Epidermal melanocyte (primary cell): ENCODE results near the gene SLC11A2.
"Not testable (repeated sequence)": the region's sequence is repeated elsewhere in the genome, so short reads cannot be mapped to it uniquely, and the experiment has no call there.

Source experiments
- DNase-seq: peaks from one replicate; pipeline ENCODE4 v3.0.0; 2011; ENCODE audit warnings: low spot score; ENCODE audit not compliant: insufficient read length

The SLC11A2 gene

DNA sequence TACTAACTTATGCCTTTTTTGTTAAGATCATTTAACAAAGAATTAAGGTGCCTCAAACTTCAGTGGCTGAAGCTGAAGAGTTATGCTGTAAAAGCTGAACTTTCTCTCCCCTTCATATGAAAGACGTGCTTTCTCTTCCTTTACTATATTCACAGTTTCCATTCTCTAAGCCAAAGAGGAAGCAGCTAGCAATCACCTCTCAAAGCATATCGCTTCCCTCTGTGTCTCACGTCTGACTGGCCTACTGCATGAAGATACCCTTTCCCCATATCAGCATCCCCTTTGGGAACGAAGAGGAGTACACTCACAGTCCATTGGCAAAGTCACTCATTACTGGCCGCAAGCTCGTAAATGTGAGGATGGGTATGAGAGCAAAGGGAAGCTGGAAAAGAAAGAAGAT lies 34.9 kb downstream of the SLC11A2 start:
- no peak for DNase-seq

DNA sequence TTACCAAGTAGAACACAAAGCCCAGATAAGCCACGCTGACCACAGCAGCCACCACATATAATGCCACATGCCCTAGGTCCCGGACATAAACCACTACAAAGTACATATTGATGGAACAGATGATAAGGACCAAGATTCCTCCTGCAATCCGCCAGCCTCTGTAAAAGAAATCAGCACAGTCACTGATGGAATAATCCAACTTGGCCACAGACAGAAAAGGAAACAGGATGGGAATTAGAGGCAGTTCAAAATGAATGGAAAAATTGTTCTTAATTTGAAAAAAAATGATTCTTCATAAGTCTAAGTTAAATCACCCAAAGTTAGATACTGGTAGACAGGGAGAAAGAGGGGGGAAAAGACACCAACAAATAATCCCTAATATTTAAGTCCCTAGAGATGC lies 35.4 kb downstream of the SLC11A2 start:
- DNase-seq = no peak

DNA sequence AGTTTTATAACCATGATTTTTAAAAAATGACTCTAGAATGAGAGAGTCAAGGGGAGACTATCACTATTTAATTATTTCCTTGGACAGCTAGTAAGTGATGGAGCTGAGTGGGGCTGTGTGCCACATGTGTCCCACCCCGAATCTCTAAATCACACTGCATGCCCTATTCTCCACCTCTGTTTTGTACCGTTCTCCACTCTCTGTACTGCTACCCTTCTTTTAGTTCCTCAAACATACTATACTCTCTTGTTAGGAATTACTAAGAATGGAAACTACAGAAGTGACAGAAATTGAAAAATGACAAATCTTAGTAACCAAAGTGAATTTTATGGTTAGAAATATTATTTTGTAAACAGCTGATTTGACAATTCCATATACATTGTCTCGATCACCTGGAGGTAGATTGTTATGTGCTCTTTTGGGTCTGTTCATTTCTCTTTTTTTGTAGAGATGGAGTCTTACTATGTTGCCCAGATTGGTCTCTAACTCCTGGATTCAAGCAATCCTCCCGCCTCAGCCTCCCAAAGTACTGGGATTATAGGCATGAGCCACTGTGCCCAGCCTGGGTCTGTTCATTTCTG lies 35.9 kb downstream of the SLC11A2 start:
- no peak for DNase-seq

DNA sequence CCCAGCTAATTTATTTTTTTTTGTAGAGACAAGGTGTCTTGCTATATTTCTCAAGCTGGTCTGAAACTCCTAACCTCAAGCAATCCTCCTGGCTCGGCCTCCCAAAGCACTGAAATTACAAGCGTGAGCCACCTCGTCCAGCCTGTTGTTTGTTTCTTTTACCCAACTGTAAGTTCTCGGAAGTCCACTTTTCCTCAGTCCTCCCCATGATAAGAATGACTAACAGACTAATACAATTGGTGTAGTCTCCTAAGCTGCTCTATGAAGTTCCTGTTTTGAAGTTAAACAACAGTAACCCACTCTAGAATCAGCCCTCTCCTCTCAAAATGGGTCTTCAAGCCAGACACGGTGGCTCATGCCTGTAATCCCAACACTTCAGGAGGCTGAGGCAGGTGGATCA lies 37.3 kb downstream of the SLC11A2 start:
- no peak for DNase-seq

DNA sequence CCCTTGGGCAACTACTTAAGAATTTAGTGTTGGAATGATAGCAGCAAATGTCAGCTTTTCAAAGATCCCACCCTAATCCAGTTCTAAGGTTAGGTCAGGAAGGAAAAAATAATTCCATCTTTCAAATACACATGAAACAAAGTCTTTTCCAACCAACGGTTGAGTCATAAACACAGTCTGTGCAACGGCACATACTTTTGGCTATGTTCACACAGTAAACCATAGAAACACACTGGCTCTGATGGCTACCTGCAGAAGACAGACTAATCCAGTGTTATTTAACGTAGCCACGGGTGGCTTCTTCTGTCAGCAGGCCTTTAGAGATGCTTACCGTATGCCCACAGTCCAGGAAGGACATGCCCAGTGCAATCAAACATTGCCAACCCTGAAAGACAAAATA lies 38.1 kb downstream of the SLC11A2 start:
- DNase-seq = no peak

DNA sequence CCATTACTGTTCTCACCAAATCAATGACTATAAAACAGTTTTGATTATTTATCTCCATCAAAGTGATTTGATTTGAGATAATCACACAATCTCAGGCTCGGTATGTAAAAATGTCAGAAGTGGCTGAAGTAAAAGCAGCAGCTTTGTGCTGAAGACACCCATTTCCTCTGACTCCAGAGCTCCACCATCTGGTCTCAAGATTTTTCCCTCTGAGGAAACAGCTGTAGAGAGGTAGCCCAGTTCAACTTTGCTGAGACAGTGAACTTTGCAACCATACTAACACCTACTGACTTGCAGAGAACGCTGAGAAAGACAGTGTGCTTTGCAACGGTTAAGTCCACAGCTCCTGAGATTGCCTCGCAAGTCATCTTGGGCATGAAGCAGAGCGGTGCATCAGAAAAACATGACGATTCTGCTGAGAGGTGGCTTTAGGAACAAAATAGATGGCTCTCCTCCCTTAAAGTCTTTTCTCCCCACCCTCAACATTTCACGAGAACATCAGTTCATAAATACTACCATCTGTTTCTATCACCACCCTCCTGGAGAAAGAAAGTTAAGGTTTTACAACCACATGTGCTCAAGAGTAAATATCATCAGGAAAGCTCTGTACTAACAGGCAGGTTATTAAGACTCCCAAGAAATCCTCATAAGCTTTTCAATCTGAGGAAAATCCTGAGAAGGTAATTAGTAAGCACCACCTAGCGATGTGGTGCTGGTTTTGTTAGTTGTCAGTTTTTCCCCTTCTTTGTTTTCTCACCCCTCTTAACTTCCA lies 39.0 kb downstream of the SLC11A2 start:
- peak; percentile 63 for DNase-seq

DNA sequence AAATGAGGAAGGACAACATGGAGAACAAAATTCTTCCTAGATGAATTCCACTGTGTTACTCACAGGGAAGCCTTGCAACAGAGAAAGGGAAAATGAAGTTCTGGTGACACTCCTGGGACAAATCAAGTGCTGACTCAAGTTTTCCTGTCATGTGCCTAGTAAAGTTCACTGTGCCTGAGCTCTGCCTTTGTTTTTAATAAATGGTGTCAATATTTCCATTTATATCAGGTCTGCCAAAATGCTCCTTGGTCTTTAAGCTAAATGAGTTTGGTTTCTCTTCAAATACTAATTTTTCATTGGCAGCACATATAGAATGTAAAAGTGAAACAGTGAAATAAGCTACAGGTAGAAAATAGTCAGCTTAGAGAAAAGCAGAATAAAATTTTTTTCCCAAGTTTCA lies 40.9 kb downstream of the SLC11A2 start:
- DNase-seq = no peak

DNA sequence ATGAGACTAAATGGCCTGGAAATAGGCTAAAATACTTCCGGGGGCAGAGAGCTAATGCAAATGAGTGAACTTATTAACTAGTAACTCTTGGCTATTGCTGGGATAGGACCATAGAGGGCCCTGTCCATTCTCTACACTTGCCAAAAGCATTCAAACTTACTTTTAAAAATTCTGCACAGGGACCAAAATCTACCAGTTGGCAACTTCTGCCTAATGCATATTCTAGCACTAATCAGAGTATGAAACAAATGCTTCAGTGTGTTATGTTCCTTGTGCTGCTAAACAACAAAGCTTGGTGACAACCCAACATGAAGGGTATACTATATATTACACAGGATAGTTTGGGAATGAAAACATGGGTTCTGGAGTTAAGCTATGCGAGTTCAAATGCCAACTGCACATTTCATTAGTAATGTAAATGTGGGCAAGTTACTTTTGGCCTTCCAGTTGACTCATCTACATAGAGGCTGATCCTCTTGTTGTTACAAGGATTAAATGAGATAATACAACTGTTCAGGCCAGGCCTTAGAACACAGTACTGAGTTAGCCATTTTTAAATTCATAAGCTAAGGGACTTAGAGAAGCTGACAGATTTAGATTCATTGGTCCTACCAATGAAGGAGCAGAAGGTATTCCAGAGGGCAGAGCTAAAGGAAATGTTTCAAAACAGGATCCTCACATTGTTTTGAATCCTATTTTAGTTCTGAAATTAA lies 41.4 kb downstream of the SLC11A2 start:
- DNase-seq = no peak

DNA sequence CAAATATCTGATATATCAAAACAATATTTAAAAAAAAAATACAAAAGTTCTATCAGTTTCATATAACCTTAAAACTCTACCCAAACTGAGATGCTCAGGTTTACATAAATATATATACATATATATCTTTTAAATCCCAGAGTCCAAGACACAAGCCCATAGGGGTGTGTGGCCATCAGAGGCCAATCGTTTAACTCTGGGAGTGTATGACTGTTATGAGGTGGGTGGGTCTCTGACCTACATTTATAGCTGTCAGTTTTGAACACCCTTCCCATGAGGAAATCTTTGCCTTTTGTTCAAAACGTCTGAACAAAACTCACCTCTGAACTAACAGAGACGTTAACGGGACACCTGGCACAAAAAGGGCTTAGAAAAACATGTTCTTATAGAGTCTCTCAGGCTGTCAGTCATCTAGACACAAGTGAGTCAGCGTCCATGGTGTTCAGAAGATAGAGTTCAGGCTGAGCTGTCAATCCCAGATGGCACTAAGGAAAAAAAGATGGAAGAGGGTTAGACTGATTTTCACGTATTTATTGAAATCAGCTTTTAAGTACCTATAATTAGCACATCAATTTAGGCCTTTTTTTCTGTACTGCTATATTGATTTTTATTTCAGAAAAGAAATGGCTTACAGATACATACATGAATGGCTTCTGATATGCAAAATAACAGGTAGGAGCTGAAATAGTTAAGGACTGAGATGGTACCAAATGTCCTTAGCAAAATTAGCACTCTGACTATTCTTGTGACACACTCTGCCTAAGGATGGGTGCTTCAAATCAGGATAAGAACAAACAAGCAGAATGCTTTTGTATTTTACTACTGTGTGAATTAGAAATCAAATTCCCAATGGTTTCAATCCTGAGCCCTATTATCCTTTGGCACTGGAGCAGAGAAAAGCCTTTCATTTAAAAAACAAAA lies 44.6 kb downstream of the SLC11A2 start:
- DNase-seq = no peak

DNA sequence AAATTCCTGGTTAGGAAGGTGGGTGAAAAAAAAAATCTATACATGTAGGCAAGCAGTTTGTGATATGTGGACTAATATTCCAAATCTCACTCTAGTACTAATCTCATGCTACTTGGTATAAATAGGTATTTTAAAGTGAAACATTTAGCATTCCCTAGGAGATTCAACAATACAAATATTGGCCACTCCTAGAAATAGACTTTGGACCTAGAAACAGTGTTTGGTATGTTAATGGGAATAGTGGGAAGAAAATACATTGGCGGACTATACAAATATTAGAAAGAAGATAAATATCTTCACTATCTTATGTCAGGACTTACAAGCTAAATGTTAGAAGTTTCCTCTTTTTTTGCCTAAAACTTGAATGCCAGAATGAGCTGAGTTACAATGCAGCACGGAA lies 45.6 kb downstream of the SLC11A2 start:
- DNase-seq = no peak

DNA sequence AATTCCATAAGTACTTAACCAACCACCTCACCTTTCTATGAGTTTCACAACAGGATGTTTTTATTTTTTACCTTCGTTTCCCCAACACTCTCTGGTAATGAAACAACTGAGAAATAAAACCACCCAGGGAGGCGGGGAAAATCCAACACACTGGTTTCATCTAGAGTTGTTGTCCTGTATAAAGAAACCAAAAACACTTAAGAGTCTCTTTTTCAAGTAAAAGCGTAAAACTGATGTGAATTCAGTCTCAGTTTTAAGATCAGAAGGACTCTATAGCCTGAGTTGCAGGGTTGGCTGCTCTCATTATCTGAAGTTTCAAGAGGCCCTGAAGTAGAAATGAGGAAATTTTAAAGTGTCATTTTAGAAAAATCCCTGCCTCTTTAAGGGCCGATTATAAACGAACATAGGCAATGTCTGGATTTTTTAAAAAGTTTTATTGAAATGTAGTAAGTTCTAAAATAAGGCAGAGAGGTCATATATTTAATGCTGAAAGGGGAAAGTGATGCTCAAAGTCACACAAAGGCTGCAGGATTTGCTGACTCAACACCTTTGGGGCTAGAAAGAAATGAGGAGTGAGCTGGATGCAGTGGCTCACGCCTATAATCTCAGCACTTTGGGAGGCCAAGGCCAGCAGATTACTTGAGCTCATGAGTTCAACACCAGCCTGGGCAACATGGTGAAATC lies 46.7 kb downstream of the SLC11A2 start:
- no peak for DNase-seq

DNA sequence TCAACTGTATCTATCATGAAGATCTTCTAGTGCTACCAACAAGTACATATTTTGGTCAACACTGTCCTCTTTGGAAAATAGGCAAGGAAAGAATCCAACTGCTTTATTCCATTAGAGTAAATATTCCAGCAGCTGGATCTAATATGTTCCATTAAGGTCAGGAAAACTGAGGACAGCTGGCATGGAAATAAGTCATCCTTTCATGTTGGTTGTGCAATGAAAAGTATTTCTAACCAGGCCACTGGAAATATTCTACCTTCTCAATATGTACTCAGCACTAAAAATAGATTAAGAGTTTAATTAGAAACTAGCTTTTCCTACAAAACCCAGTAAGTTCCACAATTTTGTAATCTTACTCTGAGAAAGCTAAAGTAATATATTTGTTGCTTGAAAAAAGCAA lies 54.2 kb downstream of the SLC11A2 start:
- peak; percentile 33 for DNase-seq

DNA sequence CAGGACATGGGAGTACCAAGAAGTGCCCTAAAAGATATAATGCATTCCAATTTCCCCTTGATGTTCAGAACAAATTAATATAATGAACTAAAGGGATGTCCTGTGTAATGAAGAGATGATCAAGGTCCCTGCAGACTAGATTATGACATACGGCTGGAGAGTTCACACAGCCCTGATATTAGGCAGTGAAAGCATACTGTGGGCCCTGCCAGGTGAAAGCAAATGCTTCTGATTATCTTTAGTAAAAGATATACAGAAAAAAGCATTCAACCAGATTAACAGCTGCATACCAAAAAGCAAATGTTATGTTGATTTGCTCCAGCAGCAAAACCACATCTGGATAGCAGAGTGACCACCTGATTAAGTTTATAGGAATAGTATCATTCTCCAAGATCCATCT lies 61.8 kb downstream of the SLC11A2 start:
- no peak for DNase-seq

DNA sequence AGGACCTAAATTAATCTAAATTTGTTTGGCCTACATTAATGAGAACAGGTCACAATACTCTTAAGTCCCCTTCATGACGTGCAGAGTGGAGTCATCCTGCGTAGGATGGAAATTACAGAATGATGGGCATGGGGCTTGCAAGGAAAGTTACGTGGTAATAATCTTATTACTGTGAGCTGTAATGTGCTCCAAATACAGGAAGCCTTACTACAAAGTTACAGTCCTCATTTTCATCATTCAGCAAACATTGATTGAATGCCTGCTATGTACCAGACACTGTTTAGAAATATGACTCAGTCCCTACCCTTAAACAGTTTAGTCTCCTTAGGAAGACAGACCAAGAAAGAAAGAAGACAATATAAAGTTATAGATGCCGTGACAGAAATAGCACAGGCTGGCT lies 64.5 kb downstream of the SLC11A2 start:
- DNase-seq = no peak

DNA sequence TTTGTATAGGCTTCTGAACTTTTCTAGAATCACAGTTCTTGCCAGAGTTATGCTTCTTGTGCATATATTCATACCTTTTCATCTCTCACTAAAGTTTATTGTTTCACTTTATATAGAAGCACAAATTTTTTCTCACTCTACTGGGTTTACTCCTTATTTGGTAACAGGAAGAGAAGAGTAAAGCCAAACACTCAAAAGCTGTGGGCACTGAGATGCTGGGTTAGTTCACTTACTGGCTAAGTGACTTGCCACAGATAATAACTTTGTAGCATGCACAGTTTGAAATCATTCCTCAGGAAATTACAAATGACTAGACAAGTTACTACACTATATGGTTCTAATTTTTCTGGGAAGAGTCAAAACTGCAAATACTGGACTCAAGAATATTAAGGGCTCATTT lies 66.1 kb downstream of the SLC11A2 start:
- no peak for DNase-seq

DNA sequence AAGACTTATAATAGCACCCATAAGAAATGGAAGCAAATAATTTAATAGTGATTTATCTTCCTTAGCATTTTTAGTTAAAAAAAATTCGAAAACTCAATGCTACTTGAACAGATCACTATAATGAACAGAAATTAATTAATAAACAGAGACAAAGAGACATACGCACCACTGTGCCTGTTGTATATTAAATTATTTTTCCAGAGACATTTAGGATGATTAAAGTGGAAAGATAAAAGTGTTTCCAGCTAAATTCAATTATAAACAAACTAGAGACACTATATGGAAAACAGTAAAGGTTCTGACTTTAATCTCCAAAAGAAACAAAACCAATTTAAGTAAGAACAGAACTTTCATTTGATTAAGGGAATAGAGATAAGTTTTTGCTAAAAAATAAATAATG lies 70.5 kb downstream of the SLC11A2 start:
- no peak for DNase-seq

DNA sequence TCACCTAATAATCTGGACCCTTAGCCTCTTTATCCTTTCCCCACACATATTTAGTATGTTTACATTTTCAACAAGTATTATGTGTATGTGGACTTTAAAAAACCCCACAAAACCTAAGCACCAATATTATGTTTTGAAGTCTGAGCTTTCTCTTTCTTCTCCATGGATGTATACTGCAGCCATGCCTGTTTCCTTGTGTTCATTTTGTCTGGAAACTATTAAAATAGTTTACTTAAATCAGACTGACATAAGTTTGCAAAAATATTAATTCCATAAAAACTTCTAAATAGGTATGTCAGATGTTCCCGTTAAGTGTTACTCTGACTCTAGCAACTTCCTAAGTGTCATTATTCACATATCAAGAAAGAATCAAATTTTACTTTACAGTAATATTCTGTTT lies 70.9 kb downstream of the SLC11A2 start:
- no peak for DNase-seq

DNA sequence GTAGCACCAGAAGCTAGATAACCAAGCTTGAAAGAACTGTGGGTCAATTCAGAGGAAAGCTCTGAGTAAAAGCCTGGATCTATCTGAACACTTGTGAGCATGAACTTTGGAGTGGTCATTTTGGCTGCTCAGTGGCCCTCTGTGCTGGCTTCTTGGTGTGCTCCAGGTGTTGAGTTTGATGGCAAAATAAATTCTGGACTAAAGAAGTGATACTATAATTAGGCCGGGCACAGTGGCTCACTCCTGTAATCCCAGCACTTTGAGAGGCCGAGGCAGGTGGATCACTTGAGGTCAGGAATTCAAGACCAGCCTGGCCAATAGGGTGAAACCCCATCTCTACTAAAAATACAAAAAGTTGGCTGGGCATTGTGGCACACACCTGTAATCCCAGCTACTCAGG lies 71.4 kb downstream of the SLC11A2 start:
- DNase-seq = not testable (repeated sequence)

DNA sequence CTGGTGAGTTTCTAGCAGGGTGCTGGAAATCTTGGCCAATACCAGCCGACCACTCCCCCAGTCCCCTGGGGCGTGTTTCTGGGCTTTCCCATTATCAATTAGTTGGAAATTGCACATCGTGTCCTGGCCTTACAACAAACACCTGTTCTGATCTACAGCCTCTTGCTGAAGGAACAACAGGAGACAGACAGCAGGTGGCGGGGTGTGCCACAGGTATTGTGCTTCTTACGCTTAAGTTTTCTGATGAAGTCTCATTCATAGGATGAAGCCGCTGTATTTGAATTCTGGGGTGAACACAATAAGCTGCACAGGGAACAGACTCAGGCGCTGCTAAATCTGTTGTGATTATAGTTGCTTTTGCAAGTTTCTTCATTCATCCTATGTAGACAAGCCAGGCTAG lies 73.1 kb downstream of the SLC11A2 start:
- DNase-seq = no peak

DNA sequence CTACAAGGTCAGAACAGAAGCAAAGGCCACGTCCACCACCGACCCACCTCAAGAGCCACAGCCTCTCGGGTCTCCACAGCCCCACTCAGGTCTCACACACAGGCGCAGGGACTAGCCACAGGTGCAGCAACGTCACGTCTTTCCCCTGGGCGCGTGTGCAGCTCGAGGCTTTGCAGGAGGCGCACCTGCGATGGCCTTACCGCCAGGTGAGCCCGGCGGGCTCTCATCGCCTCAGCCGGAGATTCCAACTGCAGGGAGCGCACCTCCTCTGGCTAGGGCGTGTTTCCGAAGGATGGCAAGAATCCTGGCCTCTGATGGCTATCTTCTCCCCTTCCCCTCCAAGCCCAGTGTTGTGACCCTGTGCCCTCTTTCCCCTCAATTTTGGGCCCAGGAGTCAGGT lies 73.7 kb downstream of the SLC11A2 start, which contains the start of gene HIGD1C:
TSS of gene HIGD1C (plus strand) at position 35 of the 400 bp plus-strand sequence. CDS start 1,455 bp downstream, outside the sequence.
- no peak for DNase-seq

DNA sequence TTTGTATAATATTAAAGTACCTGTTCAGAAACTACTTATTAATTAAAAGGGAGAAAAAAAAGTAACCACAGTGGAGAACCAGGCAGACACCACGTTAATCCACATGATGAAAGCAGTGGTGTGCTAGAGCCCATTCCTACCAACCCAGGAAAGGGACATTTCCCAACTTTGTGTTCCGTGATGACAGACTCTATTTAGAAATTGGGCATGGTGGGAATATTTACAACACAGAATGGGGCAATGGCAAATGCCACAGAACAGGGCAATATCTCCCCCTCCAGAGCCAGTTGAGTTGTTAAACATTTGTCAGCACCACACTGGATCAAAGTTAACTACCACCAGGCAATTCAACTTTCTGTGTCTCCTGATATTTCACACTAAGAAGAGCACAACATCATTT lies 75.1 kb downstream of the SLC11A2 start:
- no peak for DNase-seq
